Fibroblast of peridontal ligament (primary cell): ENCODE measurements around the gene MYD88.
"Not testable (repeated sequence)": the region's sequence is repeated elsewhere in the genome, so short reads cannot be mapped to it uniquely, and the experiment has no call there.

Source experiments
- DNase-seq: peaks from one replicate; pipeline ENCODE4 v3.0.0-alpha.2; 2010; ENCODE audit errors: extremely low read depth

Gene MYD88

GRCh38 chr3:38126121-38126892, 12.2 kb upstream of the MYD88 start:
- no peak for DNase-seq

- DNase-seq: no peak
Observed at GRCh38 chr3:38127611-38128302, 10.7 kb upstream of the MYD88 start.

GRCh38 chr3:38128303-38128655, 10.2 kb upstream of the MYD88 start:
- DNase-seq: no peak

DNA sequence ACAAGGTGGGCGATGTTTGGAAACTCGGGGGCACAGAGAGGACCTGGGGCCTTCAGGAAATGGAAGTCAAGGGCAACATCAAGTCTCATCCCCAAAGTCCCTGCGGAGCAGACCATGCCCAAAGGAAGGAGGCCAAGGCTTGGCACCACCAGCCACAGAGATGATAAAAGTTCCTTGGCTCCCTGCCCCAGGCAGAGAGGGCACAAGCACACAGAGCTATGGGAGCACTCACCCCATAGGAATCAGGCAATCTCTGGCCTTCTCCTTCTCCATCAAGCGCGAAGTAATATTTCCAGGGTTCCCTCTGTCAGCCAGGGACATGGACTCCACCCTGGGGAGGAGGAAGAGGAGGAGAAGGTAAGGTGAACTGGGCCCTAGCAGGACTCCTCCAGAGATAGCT, 9.4 kb upstream of the MYD88 start:
- no peak for DNase-seq

DNA sequence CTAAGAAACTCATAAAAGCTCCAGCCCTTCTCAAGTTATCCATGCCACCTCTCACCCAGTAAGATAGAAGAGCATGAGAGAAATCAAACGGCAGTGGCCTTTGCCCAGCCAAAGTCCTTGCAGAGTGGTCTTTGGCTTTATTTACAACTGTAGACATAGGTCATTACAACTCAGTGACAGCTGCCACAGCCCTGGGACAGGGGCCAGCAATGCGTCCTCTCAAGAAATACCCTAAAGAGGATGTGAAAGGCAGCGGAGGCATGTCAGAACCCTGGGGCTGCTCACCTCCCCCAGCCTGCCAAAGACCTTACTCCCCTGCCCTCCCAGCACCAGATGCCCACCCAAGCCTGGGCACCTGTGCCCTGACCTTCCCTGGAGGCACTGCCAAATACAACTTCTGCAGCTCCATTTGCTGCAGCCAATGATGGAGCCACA, 7.8 kb upstream of the MYD88 start:
- no peak for DNase-seq

GRCh38 chr3:38131621-38132369, 6.7 kb upstream of the MYD88 start:
- DNase-seq: peak; percentile 39

GRCh38 chr3:38133209-38133556, 5.3 kb upstream of the MYD88 start:
- no peak for DNase-seq

DNA sequence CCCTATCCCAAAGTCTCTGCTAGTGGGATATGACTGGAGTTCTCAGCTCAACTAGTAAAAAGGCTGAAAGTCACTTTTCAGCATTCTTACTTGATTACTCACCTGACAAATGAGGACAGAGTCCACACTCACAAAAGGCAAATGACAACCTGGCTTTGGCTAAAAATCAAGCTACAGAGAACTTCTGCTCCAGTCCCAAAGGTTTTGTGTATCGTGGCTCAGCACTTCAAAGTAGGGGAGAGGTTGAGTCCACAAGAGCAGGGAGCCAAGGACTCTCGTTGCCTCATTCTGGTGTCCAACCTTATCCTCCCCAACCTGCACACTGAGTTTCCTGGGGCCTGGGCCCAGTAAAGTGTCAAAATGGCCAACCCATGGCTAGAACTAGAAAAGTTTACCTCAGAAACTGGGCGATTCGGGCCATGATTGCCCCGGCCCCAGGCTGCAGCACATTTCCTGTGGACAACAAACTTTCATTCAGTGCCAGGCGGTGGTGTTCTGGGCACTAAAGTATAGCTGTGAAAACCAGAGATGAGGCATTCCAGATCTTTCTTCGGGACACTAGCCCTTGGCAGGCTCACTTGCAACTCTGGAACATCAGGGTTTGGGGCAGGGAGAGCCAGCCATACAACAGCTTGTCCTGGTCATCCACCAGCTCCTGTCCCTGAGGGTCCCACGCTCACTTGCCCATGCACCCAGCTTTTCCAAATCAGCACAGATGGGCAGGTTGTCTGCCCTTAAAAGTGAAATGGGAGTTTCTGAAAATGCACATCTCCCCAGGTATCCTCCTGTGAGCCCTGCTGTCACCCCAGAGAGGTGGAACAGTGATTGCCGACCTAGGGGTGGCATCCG, 4.7 kb upstream of the MYD88 start:
- DNase-seq: no peak

DNA sequence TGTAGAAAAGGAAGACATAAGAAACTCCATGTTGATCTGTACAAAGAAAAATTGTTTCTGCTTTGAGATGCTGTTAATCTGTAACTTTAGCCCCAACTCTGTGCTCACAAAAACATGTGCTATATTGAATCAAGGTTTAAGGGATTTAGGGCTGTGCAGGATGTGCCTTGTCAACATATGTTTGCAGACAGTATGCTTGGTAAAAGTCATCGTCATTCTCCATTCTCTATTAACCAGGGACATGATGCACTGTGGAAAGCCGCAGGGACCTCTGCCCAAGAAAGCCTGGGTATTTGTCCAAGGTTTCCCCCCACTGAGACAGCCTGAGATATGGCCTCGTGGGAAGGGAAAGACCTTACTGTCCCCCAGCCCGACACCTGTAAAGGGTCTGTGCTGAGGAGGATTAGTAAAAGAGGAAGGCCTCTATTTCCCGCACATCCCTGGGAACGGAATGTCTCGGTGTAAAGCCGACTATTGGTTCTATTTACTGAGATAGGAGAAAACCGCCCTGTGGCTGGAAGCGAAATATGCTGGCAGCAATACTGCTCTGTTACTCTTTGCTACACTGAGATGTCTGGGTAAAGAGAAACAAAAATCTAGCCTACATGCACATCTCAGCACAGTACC, 3.8 kb upstream of the MYD88 start:
- not testable (repeated sequence) for DNase-seq

- not testable (repeated sequence) for DNase-seq
Observed at GRCh38 chr3:38135621-38136277, 2.7 kb upstream of the MYD88 start.

GRCh38 chr3:38136393-38136776, 2.1 kb upstream of the MYD88 start:
- no peak for DNase-seq

DNA sequence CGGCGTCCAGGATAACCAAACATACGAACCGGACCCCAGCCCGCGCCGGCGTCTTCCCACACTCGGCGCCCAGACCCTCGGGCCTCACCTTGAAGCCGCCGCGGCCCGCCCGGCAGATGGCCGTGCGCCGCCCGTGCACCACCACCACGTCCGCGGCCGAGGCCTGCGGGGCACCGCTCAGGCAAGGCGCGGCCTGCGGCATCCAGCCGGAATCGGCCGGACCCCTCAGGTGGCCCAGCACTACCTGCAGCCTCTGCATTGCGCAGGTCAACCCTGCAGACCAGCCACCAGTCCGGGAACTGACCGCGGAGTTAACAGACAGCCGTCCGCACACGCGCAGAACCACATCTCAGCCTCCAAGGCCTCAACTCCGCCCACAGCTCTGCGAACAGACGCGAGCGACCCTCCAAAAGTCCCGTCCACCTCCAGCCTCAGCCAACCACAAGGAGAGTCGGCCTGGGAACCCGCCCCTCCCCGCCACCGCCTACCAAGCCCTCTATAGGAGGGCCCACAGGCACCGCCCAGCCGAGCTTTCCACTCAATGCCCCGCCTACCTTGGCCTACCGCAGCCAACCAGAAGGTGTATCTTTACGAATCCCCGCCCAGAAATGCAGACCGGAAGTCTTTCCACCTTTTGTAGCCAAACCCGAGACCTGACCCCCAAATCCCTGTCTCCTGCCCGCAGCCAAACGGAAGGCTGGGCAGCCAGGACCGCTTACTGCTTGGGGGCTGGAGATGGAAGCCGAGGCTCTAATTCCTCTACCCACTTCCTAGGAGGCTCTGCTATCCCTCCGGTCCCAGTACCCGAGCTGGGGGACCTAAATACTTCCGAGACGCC, 1.5 kb upstream of the MYD88 start, which contains the start of gene ACAA1:
Gene ACAA1 (minus strand): TSS at position 351 of the 838 bp plus-strand sequence. CDS start 92 bp downstream, at position 259.
- DNase-seq: peak; percentile 98

- no peak for DNase-seq
Observed at GRCh38 chr3:38137615-38138348, 679 bp upstream of the MYD88 start.

DNA sequence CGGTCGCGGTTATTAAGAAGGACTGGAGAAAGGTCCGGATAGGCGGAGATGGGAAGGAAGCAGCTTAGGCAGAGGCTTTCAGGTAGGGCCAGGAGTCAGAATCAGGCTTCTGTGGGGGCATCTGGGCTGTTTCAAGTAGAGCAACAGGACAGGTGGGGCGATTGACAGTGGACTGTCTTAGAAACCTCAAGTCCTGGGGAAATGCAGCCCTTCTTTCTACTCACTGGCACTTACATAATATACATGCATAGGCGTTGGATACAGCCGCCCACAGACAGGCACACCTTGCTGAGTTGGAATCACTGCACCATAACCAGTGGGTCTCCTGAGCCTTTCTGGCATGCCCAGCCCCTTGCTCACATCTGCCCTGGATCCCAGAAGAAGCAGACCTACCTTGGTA, 730 bp downstream of the MYD88 start:
- DNase-seq: no peak

GRCh38 chr3:38139652-38140051, 1.2 kb downstream of the MYD88 start:
- no peak for DNase-seq

DNA sequence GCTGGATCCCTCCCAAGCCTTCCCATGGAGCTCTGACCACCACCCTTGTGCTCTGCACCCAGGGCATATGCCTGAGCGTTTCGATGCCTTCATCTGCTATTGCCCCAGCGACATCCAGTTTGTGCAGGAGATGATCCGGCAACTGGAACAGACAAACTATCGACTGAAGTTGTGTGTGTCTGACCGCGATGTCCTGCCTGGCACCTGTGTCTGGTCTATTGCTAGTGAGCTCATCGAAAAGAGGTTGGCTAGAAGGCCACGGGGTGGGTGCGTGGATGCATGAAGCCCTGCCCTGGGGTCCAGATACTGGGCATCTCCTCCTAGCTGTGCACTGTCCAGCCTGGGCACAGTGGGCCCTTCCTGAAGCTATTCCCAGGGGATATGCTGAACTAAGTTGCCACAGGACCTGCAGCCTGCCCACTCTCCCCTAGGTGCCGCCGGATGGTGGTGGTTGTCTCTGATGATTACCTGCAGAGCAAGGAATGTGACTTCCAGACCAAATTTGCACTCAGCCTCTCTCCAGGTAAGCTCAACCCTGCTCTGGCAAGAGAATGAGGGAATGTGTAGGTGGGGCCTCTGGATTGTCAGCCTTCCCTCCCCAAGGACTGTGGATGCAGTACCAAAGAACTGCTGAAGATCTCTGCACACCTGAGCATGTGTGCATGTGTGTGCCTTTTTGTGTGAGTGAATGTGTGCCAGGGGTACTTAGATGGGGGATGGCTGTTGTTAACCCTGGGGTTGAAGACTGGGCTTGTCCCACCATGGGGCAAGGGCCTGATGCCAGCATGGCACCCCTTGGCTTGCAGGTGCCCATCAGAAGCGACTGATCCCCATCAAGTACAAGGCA, 2.1 kb downstream of the MYD88 start:
- no peak for DNase-seq

GRCh38 chr3:38141173-38141951, 2.9 kb downstream of the MYD88 start:
- no peak for DNase-seq

DNA sequence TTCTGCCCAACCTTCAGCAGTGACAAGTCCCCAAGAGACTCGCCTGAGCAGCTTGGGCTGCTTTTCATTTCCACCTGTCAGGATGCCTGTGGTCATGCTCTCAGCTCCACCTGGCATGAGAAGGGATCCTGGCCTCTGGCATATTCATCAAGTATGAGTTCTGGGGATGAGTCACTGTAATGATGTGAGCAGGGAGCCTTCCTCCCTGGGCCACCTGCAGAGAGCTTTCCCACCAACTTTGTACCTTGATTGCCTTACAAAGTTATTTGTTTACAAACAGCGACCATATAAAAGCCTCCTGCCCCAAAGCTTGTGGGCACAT, 3.5 kb downstream of the MYD88 start:
- no peak for DNase-seq
